Astrocyte of the hippocampus (primary cell): ENCODE measurements around the gene S100A11.

Experiments
- DNase-seq: peaks from one replicate; pipeline ENCODE4 v3.0.0; 2011; ENCODE audit warnings: low read depth, low spot score

Gene S100A11

GRCh38 chr1:152003846-152004442, 32.9 kb downstream of the S100A11 start:
- no peak for DNase-seq

GRCh38 chr1:152002960-152003359, 33.8 kb downstream of the S100A11 start:
- peak; percentile 37 for DNase-seq

GRCh38 chr1:152001631-152002584, 34.9 kb downstream of the S100A11 start:
- DNase-seq = peak; percentile 95

- no peak for DNase-seq
Measured at GRCh38 chr1:152000964-152001630, 35.7 kb downstream of the S100A11 start.

- DNase-seq = peak; percentile 61
Measured at GRCh38 chr1:151998611-151999362, 38.0 kb downstream of the S100A11 start.

- DNase-seq = no peak
Measured at GRCh38 chr1:151997284-151997570, 39.6 kb downstream of the S100A11 start.

- no peak for DNase-seq
Measured at GRCh38 chr1:151995774-151996173, 41.0 kb downstream of the S100A11 start.

GRCh38 chr1:151994956-151995355, 41.8 kb downstream of the S100A11 start:
- DNase-seq = peak; percentile 95

- peak; percentile 92 for DNase-seq
Measured at GRCh38 chr1:151993734-151994496, 42.9 kb downstream of the S100A11 start, which contains the start of gene S100A10. Gene S100A10 (minus strand): TSS chr1:151993859. CDS start chr1:151986230, 7,629 bp downstream.

GRCh38 chr1:151993084-151993733, 43.6 kb downstream of the S100A11 start:
- DNase-seq = no peak

- DNase-seq = peak; percentile 94
Measured at GRCh38 chr1:151992303-151993083, 44.3 kb downstream of the S100A11 start.

- peak; percentile 43 for DNase-seq
Measured at GRCh38 chr1:151991663-151992302, 45.0 kb downstream of the S100A11 start.

GRCh38 chr1:151990856-151991198, 46.0 kb downstream of the S100A11 start:
- peak; percentile 79 for DNase-seq

- no peak for DNase-seq
Measured at GRCh38 chr1:151990058-151990855, 46.5 kb downstream of the S100A11 start.

- DNase-seq = peak; percentile 84
Measured at GRCh38 chr1:151989211-151989862, 47.5 kb downstream of the S100A11 start.

GRCh38 chr1:151988405-151988923, 48.3 kb downstream of the S100A11 start:
- DNase-seq = peak; percentile 90

- DNase-seq = peak; percentile 37
Measured at GRCh38 chr1:151986501-151987190, 50.2 kb downstream of the S100A11 start.
